Liver (tissue), 9 donors: ENCODE data around the gene DDX11. TPM values are rescaled to one million over a fixed set of nuclear protein-coding genes. Genes with fewer than 3 reads are reported as not detected.
"Not testable (repeated sequence)": the region's sequence is repeated elsewhere in the genome, so short reads cannot be mapped to it uniquely, and the experiment has no call there.

Experiments
- DNase-seq: peaks from one replicate; pipeline ENCODE4 v3.0.0-alpha.2; 2017; ENCODE audit warnings: low spot score
- H3K27ac ChIP-seq, 2 donors: one replicate each; pipeline ENCODE4 v1.7.0; 2013; ENCODE audit warnings: inconsistent platforms in 2 of 2, low read length in 2 of 2, control low read depth in 1 of 2, low read depth in 1 of 2, mild to moderate bottlenecking in 1 of 2
- H3K27me3 ChIP-seq, 4 donors: one replicate each; pipeline versions ENCODE4 v1.6.1 to v1.7.0; 2013; ENCODE audit warnings: low read length in 3 of 4, inconsistent platforms in 1 of 4, mild to moderate bottlenecking in 1 of 4, moderate library complexity in 1 of 4; ENCODE audit not compliant: control insufficient read depth in 4 of 4, insufficient read depth in 4 of 4
- H3K36me3 ChIP-seq, 4 donors: one replicate each; pipeline versions ENCODE4 v1.6.1 to v1.7.0; 2013; ENCODE audit warnings: low read length in 3 of 4, mild to moderate bottlenecking in 3 of 4, low read depth in 1 of 4, moderate library complexity in 1 of 4; ENCODE audit not compliant: control insufficient read depth in 4 of 4, insufficient read depth in 3 of 4
- H3K4me1 ChIP-seq, 4 donors: one replicate each; pipeline versions ENCODE4 v1.6.1 to v1.7.0; 2013; ENCODE audit warnings: low read length in 3 of 4, mild to moderate bottlenecking in 3 of 4, moderate library complexity in 1 of 4; ENCODE audit not compliant: control insufficient read depth in 4 of 4, insufficient read depth in 4 of 4
- H3K4me3 ChIP-seq, 3 donors: one replicate each; pipeline versions ENCODE4 v1.6.1 to v1.7.0; 2013; ENCODE audit warnings: low read length in 3 of 3, control low read depth in 1 of 3, low read depth in 1 of 3, mild to moderate bottlenecking in 1 of 3
- H3K9ac ChIP-seq, 2 donors: one replicate each; pipeline ENCODE4 v1.7.0; 2013; ENCODE audit warnings: low read length in 2 of 2, mild to moderate bottlenecking in 2 of 2, moderate library complexity in 2 of 2, control low read depth in 1 of 2, low read depth in 1 of 2
- H3K9me3 ChIP-seq, 4 donors: one replicate each; pipeline versions ENCODE4 v1.6.1 to v1.7.0; 2013; ENCODE audit warnings: low read length in 3 of 4; ENCODE audit not compliant: control insufficient read depth in 4 of 4
- WGBS: extraction: QIAGEN DNeasy Blood & Tissue Kit; methylation state at CpG from one replicate; pipeline ENCODE4 v1.1.7; 2013; 5-methylcytosine and 5-hydroxymethylcytosine counted together
- polyA plus RNA-seq, 2 donors: library from polyadenylated mRNA; stranded (reverse) in 1 of 2; unstranded in 1 of 2; fragments of 200-250 nt in 1 of 2; fragments of >200 nt in 1 of 2; fragmentation: Nextera tagmentation in 1 of 2; extraction: Ambion mirVana in 1 of 2; gene quantifications; one replicate each; pipeline versions ENCODE4 v1.2.1 to v1.2.3, GENCODE V29; 2013 to 2015
- total RNA-seq, 2 donors: library from RNA; depleted of rRNA; stranded (reverse); fragments of >200 nt; gene quantifications; one replicate each; pipeline ENCODE4 v1.2.3, GENCODE V29; 2014
- donor health status: healthy.
- donor health status: healthy.
- donor health status: healthy.
- donor health status: healthy.
- donor health status: healthy.

Gene DDX11
- total and polyA plus RNA-seq, 4 donors: 4.4 to 20.9 (median 9.3) TPM

- not testable (repeated sequence) for H3K27ac ChIP-seq, H3K36me3 ChIP-seq, H3K4me1 ChIP-seq, H3K9ac ChIP-seq, H3K9me3 ChIP-seq, H3K4me3 ChIP-seq, H3K27me3 ChIP-seq, DNase-seq
- 81% methylated on average over 6 of the region's 6 CpGs for WGBS
Observed at GRCh38 chr12:31080221-31080620, 6.6 kb downstream of the DDX11 start.

GRCh38 chr12:31081274-31081673, 7.6 kb downstream of the DDX11 start:
- H3K36me3 ChIP-seq: not testable (repeated sequence)
- 94% methylated on average over 6 of the region's 6 CpGs for WGBS

DNA sequence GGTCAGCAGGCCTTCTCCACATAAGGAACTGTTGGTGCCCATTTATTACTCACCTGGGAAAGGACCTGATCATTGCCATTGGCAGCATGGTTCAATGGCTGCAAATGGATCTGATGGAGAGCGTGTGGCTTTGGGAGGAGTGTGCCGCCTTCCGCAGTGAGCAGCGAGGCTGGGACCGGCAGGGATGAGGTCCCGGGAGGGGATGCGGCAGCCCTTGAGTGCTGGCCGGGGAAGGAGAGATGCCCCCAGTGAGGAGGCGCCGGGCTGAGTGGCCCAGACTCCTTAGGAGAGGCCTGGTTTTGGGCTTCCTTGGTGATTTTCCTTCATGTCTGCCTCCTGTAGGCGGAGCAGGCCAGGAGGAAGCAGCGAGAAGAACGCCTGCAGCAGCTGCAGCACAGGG, 10.6 kb downstream of the DDX11 start:
- DNase-seq, H3K9ac ChIP-seq, H3K36me3 ChIP-seq, H3K4me1 ChIP-seq, H3K27me3 ChIP-seq, H3K9me3 ChIP-seq, H3K27ac ChIP-seq, H3K4me3 ChIP-seq: not testable (repeated sequence)
- WGBS: 98% methylated on average over 13 of the region's 13 CpGs

More at GRCh38 chr12:31081274-31081673, 7.6 kb downstream of the DDX11 start:
- DNase-seq, H3K4me1 ChIP-seq, H3K4me3 ChIP-seq, H3K27me3 ChIP-seq, H3K9me3 ChIP-seq, H3K27ac ChIP-seq, H3K9ac ChIP-seq: not testable (repeated sequence)

DNA sequence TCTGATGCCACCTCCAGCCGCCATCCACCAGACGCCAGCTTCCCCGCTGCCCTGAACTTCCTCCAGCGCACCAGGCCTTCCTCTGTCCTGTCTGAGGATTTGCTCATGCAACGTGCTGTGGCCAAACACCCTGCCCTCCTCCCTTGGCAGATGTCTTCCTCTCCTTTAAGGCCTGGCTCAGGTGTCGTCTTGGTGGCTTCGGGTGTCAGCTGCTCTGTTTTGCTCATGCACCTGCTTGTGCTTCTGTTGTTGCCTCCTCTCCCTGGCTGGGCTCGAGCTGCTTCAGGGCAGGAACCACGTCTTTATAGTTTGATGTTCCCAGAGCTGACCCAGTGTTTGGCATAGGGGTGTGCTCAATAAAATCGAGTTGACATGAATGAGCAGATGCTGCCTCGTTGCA, 12.4 kb downstream of the DDX11 start:
- WGBS: 92% methylated on average over 10 of the region's 11 CpGs

DNA sequence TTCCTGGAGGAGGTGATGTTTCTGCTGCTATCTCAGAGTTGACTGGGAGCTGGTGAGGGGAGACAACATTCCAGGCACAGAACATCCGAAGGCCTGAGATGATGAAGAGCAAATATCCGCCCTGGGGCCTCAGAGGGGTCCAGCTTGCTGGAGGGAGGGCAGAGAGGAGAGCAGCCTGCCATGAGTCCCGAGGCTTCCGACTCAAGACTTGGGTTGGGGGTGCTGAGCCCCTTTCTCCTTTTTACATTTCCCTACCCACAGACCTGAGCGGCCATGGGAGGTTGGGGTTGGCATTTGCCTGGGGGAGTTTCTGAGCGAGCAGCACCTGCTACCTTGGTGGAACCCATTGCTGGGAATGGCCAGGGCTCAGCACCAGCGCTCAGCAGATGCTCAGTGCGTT, 13.8 kb downstream of the DDX11 start:
- WGBS: 95% methylated on average over 7 of the region's 8 CpGs
- H3K36me3 ChIP-seq: not testable (repeated sequence)

More for the DNA sequence above, 12.4 kb downstream of the DDX11 start:
- not testable (repeated sequence) for H3K9ac ChIP-seq, H3K4me3 ChIP-seq, H3K27me3 ChIP-seq, H3K36me3 ChIP-seq, H3K4me1 ChIP-seq, H3K9me3 ChIP-seq, H3K27ac ChIP-seq, DNase-seq

DNA sequence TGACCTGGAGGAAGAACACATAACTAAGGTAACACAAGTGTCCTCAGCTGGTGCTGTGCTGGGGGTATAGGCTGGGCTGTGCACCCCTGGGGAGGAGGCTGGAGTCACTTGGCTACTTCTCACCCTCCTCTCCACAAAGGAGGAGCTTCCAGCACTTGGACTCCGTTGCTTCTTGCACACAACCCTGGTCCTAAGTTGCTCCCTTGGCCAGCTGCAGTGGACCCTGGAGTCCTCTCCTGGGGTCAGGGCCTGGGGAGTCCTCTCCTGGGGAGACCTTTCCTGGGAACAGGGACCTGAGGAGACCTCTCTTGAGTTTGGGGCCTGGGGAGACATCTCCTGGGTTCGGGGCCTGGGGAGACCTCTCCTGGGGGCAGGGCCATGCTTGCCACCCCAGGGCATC, 14.3 kb downstream of the DDX11 start:
- H3K9me3 ChIP-seq, DNase-seq, H3K4me3 ChIP-seq, H3K4me1 ChIP-seq, H3K9ac ChIP-seq, H3K27ac ChIP-seq, H3K36me3 ChIP-seq, H3K27me3 ChIP-seq: not testable (repeated sequence)
- WGBS: 89% methylated on average over 2 of the region's 2 CpGs

More for the DNA sequence above, 13.8 kb downstream of the DDX11 start:
- DNase-seq, H3K9ac ChIP-seq, H3K9me3 ChIP-seq, H3K27ac ChIP-seq, H3K4me1 ChIP-seq, H3K27me3 ChIP-seq, H3K4me3 ChIP-seq: not testable (repeated sequence)
